ENCODE results near the gene GRM8.

Gene GRM8

GRCh38 chr7:127189074-127189473 lies 63.7 kb downstream of the GRM8 start:
- TF ChIP-seq CTCF (IDR thresholded peaks at IDR 0.05; ENCODE audit: insufficient read depth, low read depth, low read length, missing control alignments): no peak
- no peak for DNase-seq (ENCODE audit: low read depth)

GRCh38 chr7:127187740-127188139 lies 65.0 kb downstream of the GRM8 start:
- no peak for DNase-seq (ENCODE audit: low read depth)
- no peak overlapping the region for H3K4me3 ChIP-seq (ENCODE audit: low read depth, low read length)
- no peak for TF ChIP-seq CTCF (IDR thresholded peaks at IDR 0.05; ENCODE audit: insufficient read depth, low read depth, low read length, missing control alignments)

More at GRCh38 chr7:127189074-127189473, 63.7 kb downstream of the GRM8 start:
- H3K4me3 ChIP-seq (ENCODE audit: low read depth, low read length): no peak overlapping the region

DNA sequence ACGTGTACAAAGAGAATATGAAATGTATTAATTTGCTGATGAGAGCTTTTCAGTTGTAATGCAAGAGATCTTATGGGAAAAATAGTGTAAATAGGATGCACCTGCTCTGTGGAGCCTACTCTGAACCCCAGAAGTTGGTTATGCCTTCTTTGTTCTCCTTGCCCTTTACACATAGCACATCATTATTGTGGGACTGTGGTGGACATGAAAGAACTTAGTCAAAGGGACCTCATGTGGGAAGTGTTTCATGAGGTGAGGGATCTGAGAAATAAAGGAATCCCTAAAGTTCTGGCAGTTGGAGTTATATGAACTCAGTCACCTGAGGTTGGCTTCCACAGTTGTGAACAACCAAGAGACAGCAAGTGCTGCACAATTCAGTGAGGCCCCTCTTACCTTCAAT lies 66.1 kb downstream of the GRM8 start:
- H3K4me3 ChIP-seq (ENCODE audit: low read depth, low read length): no peak overlapping the region
- no peak for TF ChIP-seq CTCF (IDR thresholded peaks at IDR 0.05; ENCODE audit: insufficient read depth, low read depth, low read length, missing control alignments)
- DNase-seq (ENCODE audit: low read depth): no peak

DNA sequence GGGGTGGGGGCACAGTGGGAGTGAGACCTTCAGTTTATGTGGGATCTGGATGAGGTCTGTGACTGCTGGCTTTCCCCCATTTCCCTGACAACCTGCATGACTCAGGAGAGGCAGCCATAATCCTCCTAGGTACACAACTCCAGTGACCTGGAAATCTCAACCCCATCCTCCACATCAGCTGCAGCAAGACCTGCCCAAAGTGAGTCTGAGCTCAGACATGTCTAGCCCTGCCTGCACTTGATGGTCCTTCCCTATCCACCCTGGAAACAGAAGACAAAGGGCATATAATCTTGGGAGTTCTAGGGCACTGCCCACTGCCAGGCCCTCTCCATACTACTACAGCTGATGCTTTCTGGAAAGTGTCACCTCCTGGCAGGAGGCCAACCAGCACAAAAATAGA lies 75.6 kb downstream of the GRM8 start:
- H3K4me3 ChIP-seq (ENCODE audit: low read depth, low read length): no peak overlapping the region
- no peak for TF ChIP-seq CTCF (IDR thresholded peaks at IDR 0.05; ENCODE audit: insufficient read depth, low read depth, low read length, missing control alignments)
- DNase-seq (ENCODE audit: low read depth): no peak

GRCh38 chr7:127162366-127162765 lies 90.4 kb downstream of the GRM8 start:
- TF ChIP-seq CTCF (IDR thresholded peaks at IDR 0.05; ENCODE audit: insufficient read depth, low read depth, low read length, missing control alignments): no peak
- DNase-seq (ENCODE audit: low read depth): no peak

DNA sequence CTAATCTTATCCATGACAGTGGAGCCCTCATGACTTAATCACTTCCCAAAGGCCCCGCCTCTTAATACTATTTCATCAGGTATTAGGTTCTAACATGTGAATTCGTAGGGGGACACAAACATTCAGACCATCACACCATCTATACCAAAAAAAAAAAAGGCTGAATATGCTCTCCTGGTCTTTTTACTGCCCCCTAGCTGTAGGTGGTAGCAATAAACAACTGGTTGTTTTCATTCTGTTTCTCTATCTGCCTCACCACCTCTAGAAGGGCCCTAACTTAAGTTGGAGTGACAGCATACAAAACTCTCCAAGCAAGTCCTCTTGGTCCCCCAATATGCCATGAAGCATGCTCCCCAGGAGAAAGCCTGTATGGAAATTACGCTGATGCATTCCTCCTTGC lies 94.1 kb downstream of the GRM8 start:
- DNase-seq (ENCODE audit: low read depth): peak; percentile 21
- no peak overlapping the region for H3K4me3 ChIP-seq (ENCODE audit: low read depth, low read length)
- TF ChIP-seq CTCF (IDR thresholded peaks at IDR 0.05; ENCODE audit: insufficient read depth, low read depth, low read length, missing control alignments): peak; percentile 52

More at GRCh38 chr7:127162366-127162765, 90.4 kb downstream of the GRM8 start:
- no peak overlapping the region for H3K4me3 ChIP-seq (ENCODE audit: low read depth, low read length)

GRCh38 chr7:127154958-127155357 lies 97.8 kb downstream of the GRM8 start:
- DNase-seq (ENCODE audit: low read depth): no peak
- TF ChIP-seq CTCF (IDR thresholded peaks at IDR 0.05; ENCODE audit: insufficient read depth, low read depth, low read length, missing control alignments): no peak

More at GRCh38 chr7:127154958-127155357, 97.8 kb downstream of the GRM8 start:
- H3K4me3 ChIP-seq (ENCODE audit: low read depth, low read length): no peak overlapping the region
